ENCODE measurements around the gene MYADML2.

The MYADML2 gene

GRCh38 chr17:81899514-81900166 is 47.4 kb downstream of the MYADML2 start:
- no peak for DNase-seq (ENCODE audit: low read depth in 2 of 2)

- no peak for DNase-seq (ENCODE audit: low read depth in 2 of 2)
Observed at GRCh38 chr17:81898885-81899284, 48.1 kb downstream of the MYADML2 start.

- no peak for DNase-seq (ENCODE audit: low read depth in 2 of 2)
Observed at GRCh38 chr17:81898029-81898866, 48.8 kb downstream of the MYADML2 start.

GRCh38 chr17:81895400-81895799 is 51.6 kb downstream of the MYADML2 start:
- DNase-seq (ENCODE audit: low read depth in 2 of 2): no peak

- no peak for DNase-seq (ENCODE audit: low read depth in 2 of 2)
Observed at GRCh38 chr17:81891303-81891552, 55.8 kb downstream of the MYADML2 start.

- no peak for DNase-seq (ENCODE audit: low read depth in 2 of 2)
Observed at GRCh38 chr17:81890447-81891302, 56.4 kb downstream of the MYADML2 start.

Measured in activated CD8-positive, alpha-beta memory T cell treated with anti-CD3 and anti-CD28 coated beads for 4 hours (primary cell).